Naive B cell (primary cell): Measurements from ENCODE around the gene ZNF485. TPM values are rescaled to one million over a fixed set of nuclear protein-coding genes. Genes with fewer than 3 reads are reported as not detected.
A peak's percentile ranks its signal among the peaks of the same experiment; 100 is the strongest.

Source experiments
- ATAC-seq, 2 donors: fragments of 150-1000 bp; cut with Tn5 transposase; 2 replicates each; pipeline ENCODE4 v1.10.0; 2021; ENCODE audit warnings: low read depth in 2 of 2, mild to moderate bottlenecking in 2 of 2, moderate library complexity in 2 of 2
- DNase-seq: peaks from one replicate; pipeline ENCODE4 v3.0.0; 2022
- H3K27ac Mint-ChIP-seq, 6 donors: one replicate each; pipeline ENCODE4 v1.8.0; 2020 to 2022; ENCODE audit warnings: mild to moderate bottlenecking in 6 of 6, mixed read lengths in 6 of 6, moderate library complexity in 5 of 6, inconsistent platforms in 2 of 6
- H3K27me3 Mint-ChIP-seq, 3 donors: one replicate each; pipeline ENCODE4 v1.8.0; 2021 to 2022; ENCODE audit warnings: mixed read lengths in 3 of 3, mild to moderate bottlenecking in 1 of 3
- H3K36me3 Mint-ChIP-seq, 2 donors: one replicate each; pipeline ENCODE4 v1.8.0; 2020 to 2022; ENCODE audit warnings: mixed read lengths in 2 of 2, inconsistent platforms in 1 of 2, mild to moderate bottlenecking in 1 of 2
- H3K4me1 Mint-ChIP-seq, 3 donors: one replicate each; pipeline ENCODE4 v1.8.0; 2020 to 2022; ENCODE audit warnings: mixed read lengths in 3 of 3, inconsistent platforms in 1 of 3, mild to moderate bottlenecking in 1 of 3, moderate library complexity in 1 of 3
- H3K4me3 Mint-ChIP-seq, 8 donors: one replicate each; pipeline ENCODE4 v1.8.0; 2020 to 2022; ENCODE audit warnings: mild to moderate bottlenecking in 8 of 8, mixed read lengths in 8 of 8, moderate library complexity in 8 of 8, inconsistent platforms in 2 of 8
- H3K9me3 Mint-ChIP-seq, 7 donors: one replicate each; pipeline ENCODE4 v1.8.0; 2020 to 2022; ENCODE audit warnings: mixed read lengths in 7 of 7, mild to moderate bottlenecking in 5 of 7, inconsistent platforms in 2 of 7, moderate library complexity in 1 of 7
- polyA plus RNA-seq, 6 donors: library from polyadenylated mRNA; unstranded; fragments of 300-500 nt; fragmentation: Illumina TruSeq; gene quantifications; one replicate each; pipeline ENCODE4 v1.2.3, GENCODE V29; 2021; ENCODE audit warnings: low read depth in 6 of 6

ZNF485 gene
- polyA plus RNA-seq: 1 to 10 TPM; 3.7 to 9.4 (median 7.4) TPM

- Mint-ChIP-seq H3K27me3 (peaks cover 0 to 8% (median 6%) of the 10 kb centered on the region in 3 donors), H3K9me3 (peaks cover 0 to 4% (median 0%) of the 10 kb centered on the region in 7 donors), H3K4me3 (peak within 1 kb of the TSS; percentile 82 to 93 (median 88)), H3K27ac (peak within 1 kb of the TSS; percentile 20 to 89 (median 68)), H3K4me1 (peaks cover 11 to 30% (median 23%) of the 10 kb centered on the region in 3 donors), H3K36me3 (peaks cover 26 to 31% of the 10 kb centered on the region in 2 donors)
- ATAC-seq: peak; percentile 97 to 98
- DNase-seq: peak; percentile 55
Measured at GRCh38 chr10:43606323-43607198, at the start of gene ZNF485. TSS of gene ZNF485 (plus strand) at chr10:43606438. CDS start at chr10:43607051, 613 bp downstream.

GRCh38 chr10:43557214-43557613 is 49.0 kb upstream of the ZNF485 start:
- DNase-seq: no peak
- peaks cover 21 to 84% (median 64%) of the 10 kb centered on the region in 7 donors for H3K9me3 Mint-ChIP-seq
- no peak for ATAC-seq
- no peak overlapping the region for H3K4me3 Mint-ChIP-seq
- no peaks in the 10 kb centered on the region for H3K4me1 Mint-ChIP-seq
- H3K27ac Mint-ChIP-seq: no peak overlapping the region
- peaks cover 61 to 63% of the 10 kb centered on the region in 2 donors for H3K36me3 Mint-ChIP-seq
- H3K27me3 Mint-ChIP-seq: no peaks in the 10 kb centered on the region

- no peaks in the 10 kb centered on the region for H3K27me3 Mint-ChIP-seq
- peak overlapping the region in 1 of 6 donors; percentile 16 for H3K27ac Mint-ChIP-seq
- H3K36me3 Mint-ChIP-seq: peaks cover 1 to 14% of the 10 kb centered on the region in 2 donors
- DNase-seq: no peak
- peaks cover 13 to 33% (median 29%) of the 10 kb centered on the region in 3 donors for H3K4me1 Mint-ChIP-seq
- no peak overlapping the region for H3K4me3 Mint-ChIP-seq
- ATAC-seq: no peak
- H3K9me3 Mint-ChIP-seq: peaks cover 0 to 8% (median 2%) of the 10 kb centered on the region in 7 donors
Measured at GRCh38 chr10:43569681-43570080, 36.6 kb upstream of the ZNF485 start.

- Mint-ChIP-seq H3K27me3 (no peaks in the 10 kb centered on the region), H3K4me1 (peaks cover 26 to 46% (median 40%) of the 10 kb centered on the region in 3 donors), H3K27ac (peak overlapping the region in 2 of 6 donors; percentile 26 to 79), H3K9me3 (peaks cover 0 to 10% (median 3%) of the 10 kb centered on the region in 7 donors), H3K4me3 (no peak overlapping the region), H3K36me3 (peaks cover 0 to 21% of the 10 kb centered on the region in 2 donors)
- DNase-seq (no peak), ATAC-seq (no peak)
Measured at GRCh38 chr10:43570971-43571370, 35.3 kb upstream of the ZNF485 start.

- no peak for DNase-seq
- H3K27me3 Mint-ChIP-seq: no peaks in the 10 kb centered on the region
- ATAC-seq: no peak
- H3K36me3 Mint-ChIP-seq: peaks cover 8 to 14% of the 10 kb centered on the region in 2 donors
- H3K4me3 Mint-ChIP-seq: peak overlapping the region; percentile 60 to 93 (median 84)
- peaks cover 32 to 50% (median 42%) of the 10 kb centered on the region in 3 donors for H3K4me1 Mint-ChIP-seq
- peak overlapping the region in 5 of 6 donors; percentile 12 to 91 (median 79) for H3K27ac Mint-ChIP-seq
- peaks cover 0 to 13% (median 5%) of the 10 kb centered on the region in 7 donors for H3K9me3 Mint-ChIP-seq
Measured at GRCh38 chr10:43573250-43574000, 32.8 kb upstream of the ZNF485 start.

- peak; percentile 90 to 94 for ATAC-seq
- peak; percentile 79 for DNase-seq
- Mint-ChIP-seq H3K4me1 (peaks cover 32 to 50% (median 42%) of the 10 kb centered on the region in 3 donors), H3K27me3 (no peaks in the 10 kb centered on the region), H3K9me3 (peaks cover 0 to 13% (median 5%) of the 10 kb centered on the region in 7 donors), H3K27ac (peak within 1 kb of the TSS; percentile 61 to 97 (median 91)), H3K36me3 (peaks cover 8 to 14% of the 10 kb centered on the region in 2 donors), H3K4me3 (peak within 1 kb of the TSS; percentile 87 to 97 (median 92))
Measured at GRCh38 chr10:43574001-43574892, 32.0 kb upstream of the ZNF485 start, which contains the start of gene ZNF239. TSS of gene ZNF239 (minus strand) at chr10:43574616. CDS start at chr10:43558079, 16,537 bp downstream.

GRCh38 chr10:43574906-43575305 is 31.3 kb upstream of the ZNF485 start:
- peaks cover 32 to 50% (median 42%) of the 10 kb centered on the region in 3 donors for H3K4me1 Mint-ChIP-seq
- peaks cover 0 to 13% (median 5%) of the 10 kb centered on the region in 7 donors for H3K9me3 Mint-ChIP-seq
- H3K27me3 Mint-ChIP-seq: no peaks in the 10 kb centered on the region
- H3K27ac Mint-ChIP-seq: peak overlapping the region; percentile 61 to 97 (median 91)
- peaks cover 8 to 14% of the 10 kb centered on the region in 2 donors for H3K36me3 Mint-ChIP-seq
- ATAC-seq (no peak), DNase-seq (no peak)
- peak overlapping the region; percentile 87 to 97 (median 92) for H3K4me3 Mint-ChIP-seq

GRCh38 chr10:43576062-43576461 is 30.2 kb upstream of the ZNF485 start:
- Mint-ChIP-seq H3K9me3 (peaks cover 0 to 14% (median 5%) of the 10 kb centered on the region in 7 donors), H3K27ac (peak overlapping the region in 2 of 6 donors; percentile 32 to 53), H3K27me3 (peaks cover 0 to 10% (median 0%) of the 10 kb centered on the region in 3 donors), H3K36me3 (peaks cover 8 to 14% of the 10 kb centered on the region in 2 donors), H3K4me1 (peaks cover 31 to 46% (median 33%) of the 10 kb centered on the region in 3 donors), H3K4me3 (peak overlapping the region; percentile 49 to 95 (median 74))
- ATAC-seq (no peak), DNase-seq (no peak)

GRCh38 chr10:43576580-43576979 is 29.7 kb upstream of the ZNF485 start:
- H3K9me3 Mint-ChIP-seq: peaks cover 0 to 14% (median 5%) of the 10 kb centered on the region in 7 donors
- peak overlapping the region in 3 of 6 donors; percentile 53 to 59 (median 56) for H3K27ac Mint-ChIP-seq
- DNase-seq: no peak
- peak overlapping the region in 3 of 8 donors; percentile 3 to 53 (median 33) for H3K4me3 Mint-ChIP-seq
- H3K27me3 Mint-ChIP-seq: peaks cover 0 to 15% (median 0%) of the 10 kb centered on the region in 3 donors
- H3K4me1 Mint-ChIP-seq: peaks cover 28 to 41% (median 28%) of the 10 kb centered on the region in 3 donors
- no peak for ATAC-seq
- peaks cover 8 to 14% of the 10 kb centered on the region in 2 donors for H3K36me3 Mint-ChIP-seq

- H3K36me3 Mint-ChIP-seq: no peaks in the 10 kb centered on the region
- peaks cover 0 to 4% (median 0%) of the 10 kb centered on the region in 7 donors for H3K9me3 Mint-ChIP-seq
- no peak overlapping the region for H3K4me3 Mint-ChIP-seq
- H3K4me1 Mint-ChIP-seq: no peaks in the 10 kb centered on the region
- DNase-seq (no peak), ATAC-seq (no peak)
- H3K27me3 Mint-ChIP-seq: peaks cover 18 to 32% (median 18%) of the 10 kb centered on the region in 3 donors
- no peak overlapping the region for H3K27ac Mint-ChIP-seq
Measured at GRCh38 chr10:43584051-43584450, 22.2 kb upstream of the ZNF485 start.

GRCh38 chr10:43585046-43585445 is 21.2 kb upstream of the ZNF485 start:
- no peak for DNase-seq
- no peaks in the 10 kb centered on the region for H3K4me1 Mint-ChIP-seq
- peaks cover 18 to 32% (median 28%) of the 10 kb centered on the region in 3 donors for H3K27me3 Mint-ChIP-seq
- no peak overlapping the region for H3K4me3 Mint-ChIP-seq
- no peak for ATAC-seq
- H3K27ac Mint-ChIP-seq: no peak overlapping the region
- H3K36me3 Mint-ChIP-seq: no peaks in the 10 kb centered on the region
- H3K9me3 Mint-ChIP-seq: peaks cover 0 to 4% (median 0%) of the 10 kb centered on the region in 7 donors
